Chondrocyte (in vitro differentiated cells): ENCODE measurements around the gene NOD2. TPM values are rescaled to one million over a fixed set of nuclear protein-coding genes. Genes with fewer than 3 reads are reported as not detected.

ENCODE experiments used
- DNase-seq: peaks from one replicate; pipeline ENCODE4 v3.0.0; 2021; ENCODE audit warnings: mixed read lengths, low spot score
- H3K27ac Mint-ChIP-seq: one replicate; pipeline ENCODE4 v1.8.0; 2021; ENCODE audit warnings: mild to moderate bottlenecking, moderate library complexity, mixed read lengths; ENCODE audit not compliant: unreplicated experiment
- H3K27me3 Mint-ChIP-seq: 2 replicates; pipeline ENCODE4 v1.8.0; 2021; ENCODE audit warnings: low read depth, mixed read lengths
- H3K36me3 Mint-ChIP-seq: 2 replicates; pipeline ENCODE4 v1.8.0; 2021; ENCODE audit warnings: low read depth, mixed read lengths
- H3K4me1 Mint-ChIP-seq: 2 replicates; pipeline ENCODE4 v1.8.0; 2021; ENCODE audit warnings: low read depth, mild to moderate bottlenecking, mixed read lengths
- H3K4me3 Mint-ChIP-seq: one replicate; pipeline ENCODE4 v1.8.0; 2021; ENCODE audit warnings: mild to moderate bottlenecking, moderate library complexity, mixed read lengths; ENCODE audit not compliant: unreplicated experiment
- H3K9me3 Mint-ChIP-seq: 2 replicates; pipeline ENCODE4 v1.8.0; 2021; ENCODE audit warnings: low read depth, mixed read lengths
- total RNA-seq: library from RNA; stranded (reverse); gene quantifications from 3 replicates; pipeline ENCODE4 v1.2.1, GENCODE V29; 2021
- TF ChIP-seq, protein P1 (sequence below): fragments of 200-600 bp; sonication (generic); IDR thresholded peaks from 2 replicates; pipeline ENCODE4 v1.5.0; 2021; ENCODE audit warnings: antibody characterized with exemption, mild to moderate bottlenecking, moderate library complexity

Gene NOD2
- total RNA-seq, 1 donor from 2014 or later = 0.05 TPM

DNA sequence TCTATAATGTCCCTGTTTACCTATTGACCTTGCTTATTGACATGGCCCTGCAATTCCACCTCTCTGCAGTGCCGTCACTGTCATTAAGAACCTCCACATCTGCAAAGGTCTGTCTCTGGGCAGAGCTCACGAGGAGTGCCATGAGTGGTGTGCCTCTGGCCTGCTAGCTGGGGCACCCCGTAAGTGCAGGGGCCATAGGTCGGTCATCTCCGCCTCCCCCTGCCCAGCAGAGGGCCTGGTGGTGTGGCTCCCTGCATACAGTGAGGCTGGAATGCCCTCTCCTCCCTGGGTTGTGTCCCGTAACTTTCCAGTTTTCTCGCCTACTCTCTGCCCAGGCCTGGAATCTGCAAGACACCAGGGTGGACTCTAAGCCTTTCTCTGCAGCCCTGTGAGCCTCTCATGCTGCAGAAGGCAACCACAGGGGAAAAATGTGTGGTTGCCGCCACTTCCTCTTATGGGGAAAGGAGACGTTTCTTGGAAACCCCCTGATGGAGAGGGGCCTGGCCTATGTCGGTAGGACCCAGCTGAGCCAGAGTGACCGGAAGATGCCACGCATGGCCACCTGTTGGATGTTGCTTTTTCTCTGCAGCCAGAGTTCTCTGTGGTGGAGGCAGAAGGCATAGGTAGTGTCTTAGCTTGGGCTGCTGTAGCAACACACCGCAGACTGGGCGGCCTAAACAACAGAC, 9.6 kb upstream of the NOD2 start:
- Mint-ChIP-seq H3K9me3 (no peaks in the 10 kb centered on the region), H3K27me3 (peaks cover 4% of the 10 kb centered on the region), H3K4me3 (no peak overlapping the region), H3K36me3 (no peaks in the 10 kb centered on the region), H3K27ac (no peak overlapping the region), H3K4me1 (peaks cover 7% of the 10 kb centered on the region)
- TF ChIP-seq, protein P1, sequence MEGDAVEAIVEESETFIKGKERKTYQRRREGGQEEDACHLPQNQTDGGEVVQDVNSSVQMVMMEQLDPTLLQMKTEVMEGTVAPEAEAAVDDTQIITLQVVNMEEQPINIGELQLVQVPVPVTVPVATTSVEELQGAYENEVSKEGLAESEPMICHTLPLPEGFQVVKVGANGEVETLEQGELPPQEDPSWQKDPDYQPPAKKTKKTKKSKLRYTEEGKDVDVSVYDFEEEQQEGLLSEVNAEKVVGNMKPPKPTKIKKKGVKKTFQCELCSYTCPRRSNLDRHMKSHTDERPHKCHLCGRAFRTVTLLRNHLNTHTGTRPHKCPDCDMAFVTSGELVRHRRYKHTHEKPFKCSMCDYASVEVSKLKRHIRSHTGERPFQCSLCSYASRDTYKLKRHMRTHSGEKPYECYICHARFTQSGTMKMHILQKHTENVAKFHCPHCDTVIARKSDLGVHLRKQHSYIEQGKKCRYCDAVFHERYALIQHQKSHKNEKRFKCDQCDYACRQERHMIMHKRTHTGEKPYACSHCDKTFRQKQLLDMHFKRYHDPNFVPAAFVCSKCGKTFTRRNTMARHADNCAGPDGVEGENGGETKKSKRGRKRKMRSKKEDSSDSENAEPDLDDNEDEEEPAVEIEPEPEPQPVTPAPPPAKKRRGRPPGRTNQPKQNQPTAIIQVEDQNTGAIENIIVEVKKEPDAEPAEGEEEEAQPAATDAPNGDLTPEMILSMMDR = no peak
- DNase-seq = no peak

- H3K4me1 Mint-ChIP-seq = peaks cover 7% of the 10 kb centered on the region
- DNase-seq = no peak
- no peak overlapping the region for H3K4me3 Mint-ChIP-seq
- H3K9me3 Mint-ChIP-seq = no peaks in the 10 kb centered on the region
- no peaks in the 10 kb centered on the region for H3K36me3 Mint-ChIP-seq
- H3K27ac Mint-ChIP-seq = no peak overlapping the region
- TF ChIP-seq, protein P1 = no peak
- H3K27me3 Mint-ChIP-seq = peaks cover 6% of the 10 kb centered on the region
These were observed 8.5 kb upstream of the NOD2 start for GRCh38 chr16:50684823-50685461.

DNA sequence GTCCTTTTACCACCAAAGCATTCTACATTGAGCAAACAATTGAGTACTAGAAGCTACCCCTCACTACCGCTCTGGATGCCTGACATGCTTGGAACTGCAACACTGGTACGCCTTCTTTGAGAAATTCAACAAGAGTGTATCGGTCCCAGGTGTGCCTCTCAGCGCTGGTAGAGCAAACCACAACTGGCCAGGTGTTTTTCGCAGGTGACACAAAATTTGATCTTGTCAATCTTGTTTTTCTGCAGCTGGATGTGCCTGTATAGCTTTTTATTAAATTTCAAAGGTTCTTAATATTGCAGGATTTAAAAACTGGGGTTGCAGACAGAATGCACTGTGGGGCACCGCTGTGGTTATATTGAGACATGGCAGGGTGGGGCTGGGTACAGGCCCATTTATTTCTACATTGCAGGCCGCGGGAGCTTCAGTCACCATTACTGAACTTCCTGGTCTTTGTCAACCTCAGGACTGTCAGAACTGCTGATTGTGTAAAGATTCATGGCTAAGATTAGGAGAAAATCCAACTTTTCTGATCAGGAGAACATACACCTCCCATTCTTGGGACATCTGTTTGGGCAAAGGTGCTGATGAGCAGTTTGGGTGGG, 7.8 kb upstream of the NOD2 start:
- Mint-ChIP-seq H3K4me1 (peaks cover 7% of the 10 kb centered on the region), H3K36me3 (no peaks in the 10 kb centered on the region), H3K4me3 (no peak overlapping the region), H3K9me3 (no peaks in the 10 kb centered on the region), H3K27me3 (peaks cover 6% of the 10 kb centered on the region), H3K27ac (no peak overlapping the region)
- TF ChIP-seq, protein P1 = no peak
- DNase-seq = no peak

- peaks cover 12% of the 10 kb centered on the region for H3K4me1 Mint-ChIP-seq
- TF ChIP-seq, protein P1 = no peak
- no peaks in the 10 kb centered on the region for H3K9me3 Mint-ChIP-seq
- H3K36me3 Mint-ChIP-seq = no peaks in the 10 kb centered on the region
- H3K27me3 Mint-ChIP-seq = peaks cover 11% of the 10 kb centered on the region
- H3K27ac Mint-ChIP-seq = no peak overlapping the region
- DNase-seq = peak; percentile 57
- no peak overlapping the region for H3K4me3 Mint-ChIP-seq
These were observed 5.3 kb upstream of the NOD2 start for GRCh38 chr16:50688083-50688482.

- H3K27me3 Mint-ChIP-seq = peaks cover 11% of the 10 kb centered on the region
- H3K9me3 Mint-ChIP-seq = no peaks in the 10 kb centered on the region
- H3K4me3 Mint-ChIP-seq = no peak overlapping the region
- no peak for DNase-seq
- no peaks in the 10 kb centered on the region for H3K36me3 Mint-ChIP-seq
- TF ChIP-seq, protein P1 = no peak
- peaks cover 12% of the 10 kb centered on the region for H3K4me1 Mint-ChIP-seq
- no peak overlapping the region for H3K27ac Mint-ChIP-seq
These were observed 4.5 kb upstream of the NOD2 start for GRCh38 chr16:50688867-50689266.
